NCI-H128 (cell line): ENCODE measurements around the gene MT1G.
"Not testable (repeated sequence)": the region's sequence is repeated elsewhere in the genome, so short reads cannot be mapped to it uniquely, and the experiment has no call there.

Experiments
- DNase-seq: peaks from one replicate; lab custom pipeline; 2025; ENCODE audit not compliant: unreplicated experiment; lab: John Stamatoyannopoulos, UW

Gene MT1G

DNA sequence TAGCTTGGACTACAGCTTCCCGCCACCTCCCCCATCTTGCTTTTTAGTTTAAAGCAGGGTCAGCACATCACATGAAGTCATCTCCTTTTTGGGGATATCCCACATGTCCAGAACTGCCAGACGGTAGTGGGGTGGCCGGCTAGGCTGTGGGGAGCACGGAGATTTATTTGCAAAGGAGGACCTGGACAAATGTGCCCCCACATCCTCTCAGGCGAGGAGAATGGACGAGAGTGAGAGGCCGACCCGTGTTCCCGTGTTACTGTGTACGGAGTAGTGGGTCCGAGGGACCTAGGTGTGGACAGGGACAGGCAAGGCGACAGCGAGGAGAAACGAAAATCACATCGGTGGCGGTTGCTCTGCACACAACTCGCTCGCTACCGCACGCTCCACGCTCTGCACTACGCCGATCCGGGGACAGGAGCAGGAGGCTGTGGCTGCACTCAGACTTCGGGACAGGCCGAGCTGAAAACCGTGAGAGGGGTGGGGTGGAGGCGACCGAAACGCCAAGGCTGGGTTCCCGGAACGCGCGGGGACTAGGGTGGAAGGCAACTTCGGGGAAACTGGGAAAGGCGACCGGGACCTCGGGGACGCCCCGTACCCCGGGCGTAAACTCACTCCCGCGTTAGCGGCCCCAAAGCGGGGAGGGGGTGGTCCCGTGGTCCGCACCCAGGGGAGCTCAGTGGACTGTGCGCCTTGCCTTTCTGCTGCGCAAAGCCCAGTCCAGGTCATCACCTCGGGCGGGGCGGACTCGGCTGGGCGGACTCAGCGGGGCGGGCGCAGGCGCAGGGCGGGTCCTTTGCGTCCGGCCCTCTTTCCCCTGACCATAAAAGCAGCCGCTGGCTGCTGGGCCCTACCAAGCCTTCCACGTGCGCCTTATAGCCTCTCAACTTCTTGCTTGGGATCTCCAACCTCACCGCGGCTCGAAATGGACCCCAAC is 29.8 kb downstream of the MT1G start, which contains the start of gene MT1A:
Gene MT1A (plus strand): TSS at position 853 of the 937 bp plus-strand sequence. CDS start 73 bp downstream, at position 926.
- DNase-seq = no peak

DNA sequence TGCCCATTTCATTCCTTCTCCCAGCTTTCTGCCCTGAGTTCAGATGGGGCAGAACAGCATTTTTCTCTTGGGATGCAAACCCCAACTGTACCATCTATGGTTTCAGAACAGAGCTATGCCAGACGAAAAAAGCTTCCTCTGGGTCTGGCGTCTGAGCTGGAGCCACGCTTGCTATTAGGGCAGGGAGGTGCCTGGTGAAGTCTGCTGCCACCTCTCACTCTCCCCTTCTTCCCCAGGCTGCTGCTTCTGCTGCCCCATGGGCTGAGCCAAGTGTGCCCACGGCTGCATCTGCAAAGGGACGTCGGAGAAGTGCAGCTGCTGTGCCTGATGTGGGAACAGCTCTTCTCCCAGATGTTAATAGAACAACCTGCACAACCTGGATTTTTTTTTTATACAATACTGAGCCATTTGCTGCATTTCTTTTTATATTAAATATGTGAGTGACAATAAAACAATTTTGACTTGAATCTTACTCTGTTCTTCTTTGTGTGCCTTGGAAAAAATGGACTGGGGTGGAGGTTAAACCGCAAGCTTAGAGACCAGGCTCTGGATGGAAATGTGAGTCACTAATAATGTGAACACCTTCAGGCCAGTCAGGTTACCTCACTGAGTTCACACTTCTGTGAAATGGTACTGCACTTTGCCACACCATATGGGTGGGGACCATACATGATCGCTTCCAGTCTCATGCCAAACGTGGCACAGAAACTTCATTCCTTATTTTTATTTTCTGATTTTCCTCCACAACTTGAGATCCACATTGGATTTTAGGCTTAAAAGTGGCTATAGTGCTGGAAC is 31.1 kb downstream of the MT1G start:
- no peak for DNase-seq

DNA sequence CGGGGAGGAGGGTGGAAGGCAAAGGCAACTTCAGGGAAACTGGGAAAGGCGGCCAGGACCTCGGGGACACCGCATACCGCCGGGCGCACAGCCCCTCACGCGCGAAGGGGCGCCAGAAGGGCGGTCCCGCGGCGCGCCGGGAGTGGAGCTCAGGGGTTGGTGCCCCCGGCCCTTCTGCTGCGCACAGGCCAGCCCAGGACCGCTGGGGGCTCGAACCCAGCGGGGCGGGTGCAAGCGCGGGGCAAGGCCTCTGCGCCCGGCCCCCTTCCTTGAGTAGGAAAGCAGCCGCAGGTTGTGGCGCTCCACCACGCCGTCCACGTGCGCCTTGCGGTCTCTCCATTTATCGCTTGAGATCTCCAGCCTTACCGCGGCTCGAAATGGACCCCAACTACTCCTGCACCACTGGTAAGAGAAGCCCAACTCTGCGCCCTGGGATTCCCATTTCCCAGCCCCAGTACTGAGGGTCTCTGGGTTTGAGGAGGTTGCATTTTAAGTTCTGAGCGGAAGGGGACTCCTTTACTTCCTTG is 32.4 kb downstream of the MT1G start:
- DNase-seq = no peak

DNA sequence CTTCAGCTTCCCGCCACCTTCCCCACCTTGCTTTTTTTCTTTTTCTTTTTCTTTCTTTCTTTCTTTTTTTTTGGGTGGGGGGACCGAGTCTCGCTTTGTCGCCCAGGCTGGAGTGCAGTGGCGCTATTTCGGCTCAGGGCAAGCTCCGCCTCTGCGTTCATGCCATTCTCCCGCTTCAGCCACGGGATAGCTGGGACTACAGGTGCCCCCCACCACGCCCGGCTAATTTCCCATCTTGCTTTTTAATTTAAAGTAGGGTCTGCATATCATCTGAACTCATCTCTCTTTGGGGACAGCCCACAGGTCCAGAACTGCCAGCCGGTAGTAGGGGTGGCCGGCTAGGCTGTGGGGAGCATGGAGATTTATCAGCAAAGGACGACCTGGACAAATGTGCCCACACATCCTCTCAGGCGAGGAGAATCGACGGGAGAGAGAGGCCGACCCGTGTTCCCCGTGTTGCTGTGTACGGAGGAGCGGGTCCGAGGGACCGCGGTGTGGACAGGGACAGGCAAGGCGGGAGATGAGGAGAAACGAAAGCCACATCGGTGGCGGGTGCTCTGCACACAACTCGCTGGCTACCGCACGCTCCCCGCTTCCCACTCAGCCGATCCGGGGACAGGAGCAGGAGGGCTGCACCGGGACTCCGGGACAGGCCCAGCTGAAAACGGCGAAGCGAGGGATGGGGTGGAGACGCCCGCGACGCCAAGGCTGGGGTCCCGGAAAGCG is 33.0 kb downstream of the MT1G start:
- DNase-seq = no peak

DNA sequence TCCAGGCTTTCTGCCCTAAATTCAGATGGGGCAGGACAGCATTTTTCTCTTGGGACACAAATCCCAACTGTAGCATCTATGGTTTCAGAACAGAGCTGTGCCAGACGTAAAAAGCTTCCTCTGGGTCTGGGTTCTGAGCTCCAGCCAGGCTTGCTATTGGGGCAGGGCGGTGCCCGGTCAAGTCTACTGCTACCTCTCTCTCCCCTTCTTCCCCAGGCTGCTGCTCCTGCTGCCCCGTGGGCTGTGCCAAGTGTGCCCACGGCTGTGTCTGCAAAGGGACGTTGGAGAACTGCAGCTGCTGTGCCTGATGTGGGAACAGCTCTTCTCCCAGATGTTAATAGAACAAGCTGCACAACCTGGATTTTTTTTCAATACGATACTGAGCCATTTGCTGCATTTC is 34.3 kb downstream of the MT1G start:
- DNase-seq = no peak

DNA sequence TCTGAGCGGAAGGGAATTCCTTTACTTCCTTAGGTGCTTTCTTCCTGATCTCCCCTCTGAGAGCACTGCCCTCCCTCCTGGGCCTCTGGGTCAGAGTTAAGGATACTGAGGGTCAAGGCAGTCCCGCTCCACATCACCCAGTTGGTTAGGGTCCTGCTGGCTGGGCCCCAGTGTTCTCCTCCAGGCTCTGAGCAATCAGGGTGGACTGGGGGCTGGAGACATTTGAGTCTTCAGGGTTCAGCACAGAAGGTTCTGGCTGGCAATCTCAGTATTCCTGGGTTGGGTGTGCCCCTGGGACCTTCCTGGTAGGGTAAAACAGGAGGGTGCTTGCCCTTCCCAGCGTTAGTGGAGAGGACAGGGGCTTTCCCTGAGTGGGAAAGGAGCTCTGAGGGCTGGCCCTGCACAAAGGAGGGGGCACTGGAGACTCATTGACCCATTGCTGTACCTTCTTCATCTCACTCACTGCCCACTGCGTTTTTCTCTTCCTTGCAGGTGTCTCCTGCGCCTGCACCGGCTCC is 35.0 kb downstream of the MT1G start:
- no peak for DNase-seq

DNA sequence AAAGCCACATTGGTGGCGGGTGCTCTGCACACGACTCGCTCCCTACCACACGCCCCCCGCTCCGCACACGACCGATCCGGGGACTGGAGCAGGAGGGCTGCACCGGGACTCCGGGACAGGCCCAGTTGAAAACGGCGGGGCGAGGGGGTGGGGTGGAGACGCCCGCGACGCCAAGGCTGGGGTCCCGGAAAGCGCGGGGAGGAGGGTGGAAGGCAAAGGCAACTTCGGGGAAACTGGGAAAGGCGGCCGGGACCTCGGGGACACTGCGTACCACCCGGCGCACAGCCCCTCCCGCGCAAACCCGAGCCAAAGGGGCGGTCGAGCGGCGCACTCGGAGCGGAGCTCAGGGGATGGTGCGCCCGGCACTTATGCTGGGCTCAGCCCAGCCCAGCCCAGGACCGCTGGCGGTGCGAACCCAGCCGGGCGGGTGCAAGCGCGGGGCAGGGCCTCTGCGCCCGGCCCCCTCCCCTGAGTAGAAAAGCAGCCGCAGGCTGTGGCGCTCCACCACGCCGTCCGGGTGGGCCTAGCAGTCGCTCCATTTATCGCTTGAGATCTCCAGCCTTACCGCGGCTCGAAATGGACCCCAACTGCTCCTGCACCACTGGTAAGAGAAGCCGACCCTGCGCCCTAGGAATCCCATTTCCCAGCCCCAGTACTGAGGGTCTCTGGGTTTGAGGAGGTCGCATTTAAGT is 35.6 kb downstream of the MT1G start, which contains the start of gene MT1M:
Gene MT1M (plus strand): TSS at position 504 of the 692 bp plus-strand sequence. CDS start 73 bp downstream, at position 577.
- DNase-seq = no peak

DNA sequence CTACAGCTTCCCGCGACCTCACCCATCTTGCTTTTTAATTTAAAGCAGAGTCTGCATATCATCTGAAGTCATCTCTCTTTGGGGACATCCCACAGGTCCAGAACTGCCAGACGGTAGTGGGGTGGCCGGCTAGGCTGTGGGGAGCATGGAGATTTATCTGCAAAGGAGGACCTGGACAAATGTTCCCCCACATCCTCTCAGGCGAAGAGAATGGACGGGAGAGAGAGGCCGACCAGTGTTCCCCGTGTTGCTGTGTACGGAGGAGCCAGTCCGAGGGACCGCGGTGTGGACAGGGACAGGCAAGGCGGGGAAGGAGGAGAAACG is 36.1 kb downstream of the MT1G start:
- no peak for DNase-seq

DNA sequence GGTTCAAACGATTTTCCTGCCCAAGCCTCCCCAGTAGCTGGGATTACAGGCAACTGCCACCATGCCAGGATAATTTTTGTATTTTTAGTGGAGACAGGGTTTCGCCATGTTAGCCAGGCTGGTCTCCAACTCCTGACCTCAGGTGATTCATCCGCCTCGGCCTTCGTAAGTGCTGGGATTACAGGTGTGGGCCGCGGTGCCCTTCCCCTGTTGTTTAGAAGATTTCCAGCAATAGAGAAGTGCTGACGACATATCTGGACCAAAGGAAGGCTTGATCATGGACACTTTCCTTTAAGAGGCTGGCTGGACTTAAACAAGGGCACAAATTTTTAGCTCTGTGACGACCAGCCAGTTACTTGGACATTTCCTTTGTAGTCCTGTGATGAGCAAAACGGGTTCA is 36.7 kb downstream of the MT1G start:
- no peak for DNase-seq

DNA sequence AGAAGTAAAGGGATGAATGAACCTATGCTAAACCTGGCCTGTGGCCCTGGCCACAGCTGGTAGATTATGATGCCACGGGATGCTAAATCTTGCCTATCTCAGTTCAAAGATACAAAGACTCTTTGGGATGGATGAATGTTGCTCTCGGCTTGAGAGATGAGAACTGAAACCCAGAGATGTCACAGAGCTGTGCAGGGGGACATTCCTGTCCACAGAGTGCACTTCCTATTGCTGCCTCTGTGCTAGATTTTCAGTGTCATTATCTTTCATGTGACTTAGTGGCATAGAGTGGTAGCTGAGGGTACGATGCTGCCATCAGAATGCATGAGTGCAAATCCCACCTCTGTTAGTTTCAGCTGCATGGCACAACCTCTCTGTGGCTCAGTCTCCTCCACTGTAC is 37.7 kb downstream of the MT1G start:
- DNase-seq = no peak

DNA sequence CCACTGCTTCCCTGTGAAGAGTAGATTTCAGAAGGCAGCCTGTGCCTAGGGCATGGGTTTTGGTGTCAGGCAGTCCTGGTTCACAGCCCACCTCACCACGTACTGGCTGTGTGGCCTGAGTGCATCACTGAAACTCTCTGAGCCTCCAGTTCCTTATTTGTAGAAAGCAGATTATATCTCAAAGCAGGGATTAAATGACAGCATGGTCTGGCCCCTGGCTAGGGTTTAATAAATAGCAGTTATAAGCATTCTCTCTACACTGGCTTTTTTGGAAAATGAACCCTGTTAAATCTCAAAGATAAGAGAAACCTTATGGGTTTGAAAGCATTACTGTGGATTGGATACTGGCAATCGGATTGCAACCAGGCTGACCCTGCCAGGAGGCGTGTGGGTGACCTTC is 38.3 kb downstream of the MT1G start:
- no peak for DNase-seq

DNA sequence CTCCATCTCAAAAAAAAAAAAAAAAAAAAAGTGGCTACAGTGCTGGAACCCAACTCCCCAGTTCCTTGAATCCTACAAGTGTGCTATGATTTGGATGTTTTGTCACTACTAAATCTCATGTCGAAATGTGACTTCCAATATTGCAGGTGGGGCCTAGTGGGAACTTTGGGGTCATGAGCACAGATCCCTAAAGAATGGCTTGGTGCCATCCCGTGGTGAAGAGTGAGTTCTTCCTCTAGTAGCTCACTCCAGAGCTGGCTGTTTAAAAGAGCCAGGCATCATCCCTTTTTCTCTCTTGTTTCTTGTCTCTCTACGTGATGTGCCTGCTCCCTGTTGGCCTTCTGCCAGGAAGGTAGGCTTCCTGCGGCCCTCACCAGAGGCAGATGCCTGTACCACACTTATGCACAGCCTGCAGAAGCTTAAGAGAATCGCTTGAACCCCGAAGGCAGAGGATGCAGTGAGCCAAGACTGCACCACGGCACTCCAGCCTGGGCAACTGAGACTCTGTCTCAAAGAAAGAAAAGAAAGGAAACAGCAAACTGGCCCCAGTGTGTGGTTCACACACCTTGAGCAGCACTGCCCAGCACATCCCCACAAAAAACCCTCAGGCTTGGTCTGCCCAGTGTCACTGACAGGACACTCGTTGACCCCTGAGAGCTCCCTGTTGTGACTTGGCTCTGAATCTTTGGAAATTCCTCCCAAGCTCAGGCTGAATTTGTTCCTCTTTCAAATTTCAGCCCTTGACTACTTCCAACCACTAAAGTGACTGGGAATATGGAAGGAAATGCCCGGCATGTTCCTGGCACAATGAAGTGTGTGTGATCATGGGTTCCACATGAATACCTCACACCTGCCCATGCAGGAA is 39.1 kb downstream of the MT1G start:
- no peak for DNase-seq

DNA sequence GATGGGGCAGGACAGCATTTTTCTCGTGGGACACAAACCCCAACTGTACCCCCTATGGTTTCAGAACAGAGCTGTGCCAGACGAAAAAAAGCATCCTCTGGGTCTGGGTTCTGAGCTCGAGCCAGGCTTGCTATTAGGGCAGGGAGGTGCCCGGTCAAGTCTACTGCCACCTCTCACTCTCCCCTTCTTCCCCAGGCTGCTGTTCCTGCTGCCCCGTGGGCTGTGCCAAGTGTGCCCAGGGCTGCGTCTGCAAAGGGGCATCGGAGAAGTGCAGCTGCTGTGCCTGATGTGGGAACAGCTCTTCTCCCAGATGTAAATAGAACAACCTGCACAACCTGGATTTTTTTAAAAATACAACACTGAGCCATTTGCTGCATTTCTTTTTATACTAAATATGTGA is 41.2 kb downstream of the MT1G start:
- no peak for DNase-seq

DNA sequence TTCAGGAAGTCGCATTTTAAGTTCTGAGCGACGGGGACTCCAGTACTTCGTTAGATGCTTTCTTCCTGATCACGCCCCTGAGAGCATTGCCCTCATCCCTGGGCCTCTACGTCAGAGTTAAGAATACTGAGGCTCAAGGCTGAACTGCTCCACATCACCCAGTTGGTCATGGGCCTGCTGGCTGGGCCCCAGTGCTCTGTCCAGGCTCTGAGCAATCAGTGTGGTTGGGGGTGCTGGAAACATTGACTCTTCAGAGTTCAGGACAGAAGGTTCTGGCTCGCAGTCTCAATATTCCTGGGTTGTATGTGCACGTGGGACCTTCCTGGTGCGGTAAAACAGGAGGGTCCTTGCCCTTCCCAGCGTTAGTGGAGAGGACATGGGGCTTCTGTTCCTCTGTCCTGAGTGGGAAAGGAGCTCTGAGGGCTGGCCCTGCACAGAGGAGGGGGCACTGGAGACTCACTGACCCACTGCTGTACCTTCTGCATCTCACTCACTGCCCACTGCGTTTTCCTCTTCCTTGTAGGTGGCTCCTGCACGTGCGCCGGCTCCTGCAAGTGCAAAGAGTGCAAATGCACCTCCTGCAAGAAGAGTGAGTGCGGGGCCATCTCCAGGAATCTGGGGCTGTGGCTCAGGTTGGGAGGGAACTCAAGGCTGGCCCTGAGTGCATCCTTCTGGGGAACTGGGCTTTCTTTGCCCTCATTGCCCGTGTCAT is 41.8 kb downstream of the MT1G start:
- DNase-seq = no peak

DNA sequence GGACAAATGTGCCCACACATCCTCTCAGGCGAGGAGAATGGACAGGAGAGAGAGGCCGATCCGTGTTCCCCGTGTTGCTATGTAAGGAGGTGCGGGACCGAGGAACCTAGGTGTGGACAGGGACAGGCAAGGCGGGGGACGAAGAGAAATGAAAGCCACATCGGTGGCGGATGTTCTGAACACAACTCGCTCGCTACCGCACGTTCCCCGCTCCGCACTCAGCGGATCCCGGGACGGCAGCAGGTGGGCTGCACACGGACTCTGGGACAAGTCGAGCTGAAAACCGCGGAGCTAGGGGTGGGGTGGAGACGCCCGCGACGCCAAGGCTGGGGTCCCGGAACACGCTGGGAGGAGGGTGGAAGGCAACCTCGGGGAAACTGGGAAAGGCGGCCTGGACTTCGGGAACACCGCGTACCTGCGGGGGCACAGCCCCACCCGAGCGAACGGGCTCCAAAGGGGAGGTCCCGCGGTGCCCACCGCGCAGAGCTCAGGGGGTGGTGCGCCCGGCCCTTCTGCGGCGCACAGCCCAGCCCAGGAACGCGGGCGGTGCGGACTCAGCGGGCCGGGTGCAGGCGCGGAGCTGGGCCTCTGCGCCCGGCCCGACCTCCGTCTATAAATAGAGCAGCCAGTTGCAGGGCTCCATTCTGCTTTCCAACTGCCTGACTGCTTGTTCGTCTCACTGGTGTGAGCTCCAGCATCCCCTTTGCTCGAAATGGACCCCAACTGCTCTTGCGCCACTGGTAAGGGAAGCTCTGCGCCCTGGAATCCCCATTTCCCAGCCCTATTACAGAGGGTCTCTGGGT is 42.5 kb downstream of the MT1G start, which contains the start of gene MT1E:
Gene MT1E (plus strand): TSS at position 642 of the 803 bp plus-strand sequence. CDS start 71 bp downstream, at position 713.
- no peak for DNase-seq

DNA sequence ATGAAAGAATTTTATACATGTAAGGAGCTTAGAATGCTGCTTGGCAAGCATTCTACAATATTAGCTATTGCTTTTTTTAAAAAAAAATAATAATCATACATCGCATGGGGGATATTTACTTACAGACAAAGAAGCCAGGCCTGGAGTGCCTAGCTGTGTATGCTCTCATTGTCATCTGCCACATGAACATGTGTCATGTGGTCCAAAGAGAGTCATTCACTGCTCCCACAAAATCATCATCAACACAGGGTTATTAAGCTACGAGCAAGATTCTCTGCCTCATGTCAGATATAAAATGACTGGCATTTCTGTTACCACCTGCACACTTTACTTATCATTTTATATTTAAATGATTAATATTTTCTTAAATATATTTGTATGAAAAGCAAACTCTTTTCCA is 44.2 kb downstream of the MT1G start:
- DNase-seq = no peak

DNA sequence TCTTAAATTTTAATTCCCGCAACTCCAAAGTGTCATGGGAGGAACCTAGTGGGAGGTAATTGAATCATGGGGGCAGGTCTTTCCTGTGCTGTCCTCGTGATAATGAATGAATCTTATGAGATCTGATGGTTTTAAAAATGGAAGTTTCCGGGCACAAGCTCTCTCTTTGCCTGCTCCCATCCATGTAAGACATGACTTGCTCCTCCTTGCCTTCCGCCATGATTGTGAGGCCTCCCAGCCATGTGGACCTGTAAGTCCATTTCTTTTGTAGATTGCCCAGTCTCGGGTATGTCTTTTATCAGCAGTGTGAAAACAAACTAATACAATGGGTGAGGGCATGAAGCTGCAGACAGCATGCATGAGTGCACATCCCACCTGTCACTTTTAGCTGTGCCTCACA is 44.7 kb downstream of the MT1G start:
- DNase-seq = not testable (repeated sequence)
